SKM-1 (cell line): ENCODE measurements around the gene RBMS2.

Experiments used
- DNase-seq: peaks from one replicate; lab custom pipeline; 2025; ENCODE audit not compliant: unreplicated experiment; lab: John Stamatoyannopoulos, UW

The RBMS2 gene

GRCh38 chr12:56578983-56579546, 57.4 kb downstream of the RBMS2 start:
- DNase-seq, result no peak

DNA sequence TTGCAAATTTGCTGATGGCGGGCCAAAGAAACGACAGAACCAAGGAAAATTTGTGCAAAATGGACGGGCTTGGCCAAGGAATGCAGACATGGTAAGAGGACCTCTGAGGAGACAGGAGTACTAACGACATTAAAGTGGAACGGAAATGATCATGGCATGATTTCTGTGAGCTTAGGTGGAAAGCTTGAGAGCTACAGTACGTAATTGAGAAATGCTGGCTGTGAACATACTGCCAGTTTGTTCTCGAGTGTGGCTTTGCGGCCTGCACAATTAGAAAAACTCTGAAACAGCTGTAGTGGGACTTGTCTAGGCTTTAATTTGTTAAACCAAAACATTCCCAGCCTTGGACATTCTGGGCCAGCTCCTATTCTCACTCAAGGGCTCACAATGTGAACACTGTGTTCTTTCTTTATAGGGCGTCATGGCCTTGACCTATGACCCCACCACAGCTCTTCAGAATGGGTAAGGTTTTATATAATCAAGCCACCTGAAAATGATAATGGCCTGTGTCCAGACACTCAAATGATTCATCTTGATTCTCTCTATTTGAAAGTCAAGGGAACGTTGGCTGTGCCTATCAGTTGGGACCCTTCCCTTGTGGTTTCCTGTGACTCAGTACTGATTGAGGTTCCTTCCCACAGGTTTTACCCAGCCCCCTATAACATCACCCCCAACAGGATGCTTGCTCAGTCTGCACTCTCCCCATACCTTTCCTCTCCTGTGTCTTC, 60.0 kb downstream of the RBMS2 start:
- no peak for DNase-seq

- DNase-seq, result no peak
Measured at GRCh38 chr12:56585098-56585497, 63.5 kb downstream of the RBMS2 start.

DNA sequence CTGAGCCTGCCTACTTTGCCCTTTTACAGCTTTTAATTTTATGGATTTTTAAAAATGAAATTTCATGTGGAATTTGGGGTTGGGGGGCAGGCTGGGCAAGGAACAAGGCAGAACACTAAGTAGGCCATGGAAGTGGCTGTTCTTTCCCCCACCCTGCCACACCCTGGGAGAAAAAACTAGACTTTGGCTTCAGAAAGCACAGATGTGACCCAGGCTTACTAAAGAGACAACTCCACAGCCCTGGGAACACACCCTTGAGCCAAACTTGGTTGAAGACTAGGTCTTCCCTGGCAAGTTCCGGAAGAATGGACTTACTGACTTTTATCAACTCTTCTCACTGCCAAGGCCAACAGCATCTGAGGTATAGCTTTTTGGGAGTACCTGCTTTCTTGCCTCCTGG, 68.2 kb downstream of the RBMS2 start:
- DNase-seq, result no peak

DNA sequence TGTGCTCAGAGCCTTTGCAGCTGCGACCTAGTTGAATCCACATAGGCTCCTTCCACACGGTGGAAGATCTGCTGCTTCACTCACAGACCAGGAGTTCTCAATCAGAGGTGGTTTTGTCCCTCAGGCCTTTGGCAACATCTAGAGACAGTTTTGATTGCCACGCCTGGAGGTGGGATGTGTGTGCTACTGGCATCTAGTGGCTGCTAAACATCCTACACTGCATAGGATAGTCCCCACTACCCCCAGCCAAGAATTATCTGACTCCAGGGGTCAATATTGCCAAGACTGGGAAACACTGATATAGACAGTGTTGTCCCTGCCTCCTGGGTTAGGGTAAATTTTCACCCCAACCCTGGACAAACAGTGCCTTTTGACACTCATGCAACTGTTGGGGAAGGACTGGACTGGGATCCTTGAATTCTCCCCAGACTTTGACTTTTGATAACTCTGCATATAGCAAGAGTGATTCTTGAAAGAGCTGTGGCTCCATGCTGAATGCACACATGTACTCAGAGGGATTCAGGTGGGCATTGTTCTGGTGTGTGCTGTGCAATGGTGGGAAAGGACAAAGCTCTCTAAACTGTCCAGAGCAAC, 68.7 kb downstream of the RBMS2 start:
- DNase-seq, result peak; percentile 5

DNA sequence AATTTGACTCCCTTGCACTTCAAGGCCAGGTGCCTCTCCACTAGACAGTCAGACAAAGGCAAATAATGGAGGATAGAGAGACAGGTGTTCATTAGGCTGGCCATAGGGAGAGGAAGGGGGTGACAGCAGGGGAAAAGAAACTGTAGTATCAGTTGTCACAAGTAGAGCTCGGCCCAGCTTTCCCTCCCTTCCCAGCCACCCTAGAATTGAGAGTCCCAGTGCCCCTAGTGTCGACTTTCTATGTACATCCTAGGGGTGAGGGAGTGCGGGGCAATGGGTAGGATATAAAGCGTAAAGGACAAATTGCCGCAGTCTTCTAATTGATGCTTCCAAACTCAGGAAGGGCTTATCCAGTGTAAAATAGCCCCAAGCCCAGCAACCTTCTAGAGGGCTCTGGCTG, 69.5 kb downstream of the RBMS2 start:
- no peak for DNase-seq

GRCh38 chr12:56591961-56592360, 70.3 kb downstream of the RBMS2 start:
- DNase-seq, result no peak

GRCh38 chr12:56593909-56594621, 72.4 kb downstream of the RBMS2 start:
- DNase-seq, result no peak

GRCh38 chr12:56596815-56597214, 75.2 kb downstream of the RBMS2 start:
- DNase-seq, result no peak

GRCh38 chr12:56599041-56599440, 77.4 kb downstream of the RBMS2 start:
- no peak for DNase-seq

DNA sequence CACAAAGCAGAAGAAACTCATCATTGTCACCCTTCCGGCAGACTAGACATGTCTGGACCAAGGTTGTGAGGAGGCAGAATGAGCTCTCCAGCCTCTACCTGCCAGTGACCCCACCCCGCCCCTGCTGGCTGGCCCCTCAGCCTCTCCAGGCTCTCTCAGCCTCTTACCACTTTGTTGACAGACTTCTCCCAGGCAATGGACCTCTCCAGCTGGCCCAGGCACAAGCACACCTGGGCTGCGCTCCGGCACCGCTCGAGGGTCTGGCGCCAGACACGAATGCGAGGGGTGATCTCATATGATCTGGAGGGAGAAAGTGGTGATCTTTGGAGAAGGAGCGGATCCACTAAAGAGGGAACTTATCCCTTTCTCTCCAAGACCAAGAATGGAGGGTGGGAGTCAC, 78.2 kb downstream of the RBMS2 start:
- DNase-seq, result no peak

- no peak for DNase-seq
Measured at GRCh38 chr12:56600753-56601152, 79.1 kb downstream of the RBMS2 start.

DNA sequence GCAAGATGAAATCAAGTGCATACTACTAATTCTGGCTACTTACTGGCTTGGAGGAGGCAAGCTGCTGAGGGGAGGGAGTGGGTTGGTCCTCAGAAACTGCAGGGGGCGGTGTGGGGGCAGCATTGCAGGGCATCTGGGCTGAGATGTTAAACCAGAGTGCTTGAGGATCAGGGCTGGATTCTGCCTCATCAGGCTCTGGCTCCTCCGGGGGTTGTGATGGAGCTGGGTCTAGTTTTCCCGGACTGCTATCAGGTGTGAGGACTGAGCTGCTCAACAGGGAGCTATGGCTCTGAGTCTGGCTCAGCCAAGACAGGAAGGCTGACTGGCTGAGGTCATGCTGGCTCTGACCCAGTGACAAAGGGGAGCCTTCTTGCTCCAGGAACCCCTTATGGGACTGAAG, 79.9 kb downstream of the RBMS2 start:
- no peak for DNase-seq

DNA sequence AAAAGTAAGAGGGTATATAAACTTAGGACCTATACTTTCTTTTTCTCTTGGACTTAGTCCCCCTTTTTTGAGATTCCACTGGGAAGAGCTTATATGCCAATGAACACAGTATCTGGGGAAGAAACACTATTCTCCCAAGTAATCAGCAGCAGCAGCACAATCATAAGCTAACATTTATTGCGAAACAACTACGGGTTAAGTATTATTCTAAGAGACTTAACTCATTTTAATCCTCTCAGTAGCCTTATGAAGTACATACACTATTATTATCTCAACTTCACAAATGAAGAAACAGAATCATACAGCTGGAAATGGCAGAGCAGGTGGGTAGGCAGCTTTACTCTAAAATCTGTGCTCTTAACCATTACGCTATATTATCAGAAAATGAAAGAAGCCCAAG, 80.6 kb downstream of the RBMS2 start:
- DNase-seq, result no peak

GRCh38 chr12:56604355-56604754, 82.7 kb downstream of the RBMS2 start:
- no peak for DNase-seq

GRCh38 chr12:56614627-56615026, 93.0 kb downstream of the RBMS2 start:
- DNase-seq, result no peak

- no peak for DNase-seq
Measured at GRCh38 chr12:56616244-56616643, 94.6 kb downstream of the RBMS2 start.

GRCh38 chr12:56616925-56617324, 95.3 kb downstream of the RBMS2 start:
- no peak for DNase-seq

- DNase-seq, result no peak
Measured at GRCh38 chr12:56622535-56622934, 100.9 kb downstream of the RBMS2 start.

DNA sequence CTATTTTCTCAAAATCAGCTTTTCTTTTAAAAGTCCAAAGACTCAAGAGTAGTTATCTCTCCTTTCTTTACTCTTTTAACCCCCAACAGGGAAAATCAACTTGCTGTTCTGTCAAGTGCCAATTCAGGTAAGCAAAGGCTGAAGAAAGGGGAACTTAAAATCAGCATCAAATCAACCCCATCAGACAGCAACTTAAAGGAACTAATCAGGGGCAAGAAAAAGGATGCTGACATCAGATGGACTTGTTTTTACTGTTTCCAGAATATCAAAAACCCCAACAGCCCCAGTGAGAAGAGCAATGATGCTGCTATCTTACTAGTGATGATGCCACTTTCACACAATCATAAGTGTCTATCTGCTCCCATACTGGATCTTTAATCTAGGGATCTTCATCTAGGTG, 105.1 kb downstream of the RBMS2 start:
- no peak for DNase-seq

DNA sequence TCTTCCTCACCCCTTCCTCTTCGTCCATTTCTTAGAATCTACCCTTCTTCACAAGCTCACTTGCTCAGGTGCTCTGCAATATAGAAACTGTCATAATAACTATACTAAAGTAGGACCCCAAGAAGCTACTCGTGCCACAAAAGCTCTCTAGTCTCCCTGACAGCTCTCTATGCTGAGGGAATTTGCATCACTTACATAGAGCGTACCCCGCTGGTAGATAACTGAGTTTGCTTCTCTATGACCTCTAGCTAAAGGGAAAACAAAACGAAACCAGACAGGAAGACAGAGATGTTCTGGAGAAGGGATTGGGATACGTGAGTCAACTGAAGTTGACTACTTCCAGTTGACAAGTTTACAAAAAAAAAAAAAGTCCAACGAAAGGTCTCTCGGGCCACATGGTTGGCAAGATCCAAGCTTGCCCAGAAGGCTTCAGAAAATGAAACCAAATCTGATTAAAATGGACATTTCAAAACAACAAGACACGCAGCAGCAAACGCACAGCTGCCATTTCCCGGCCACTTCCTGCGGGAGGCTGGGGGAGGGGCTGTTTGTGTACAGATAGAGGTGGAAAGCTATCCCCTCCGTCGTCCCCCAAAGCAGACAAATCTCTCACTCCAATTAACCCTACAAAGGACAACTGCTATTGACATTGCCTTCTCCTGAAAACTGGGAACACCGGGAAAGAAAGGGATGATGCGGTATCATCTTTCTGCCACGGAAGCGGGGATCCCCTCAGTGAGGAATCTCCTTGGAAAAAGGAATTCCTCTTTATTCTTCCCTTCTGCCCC, 107.2 kb downstream of the RBMS2 start:
- no peak for DNase-seq
